ENCODE measurements around the gene CLDN4.
"Not testable (repeated sequence)": the region's sequence is repeated elsewhere in the genome, so short reads cannot be mapped to it uniquely, and the experiment has no call there.

DNA sequence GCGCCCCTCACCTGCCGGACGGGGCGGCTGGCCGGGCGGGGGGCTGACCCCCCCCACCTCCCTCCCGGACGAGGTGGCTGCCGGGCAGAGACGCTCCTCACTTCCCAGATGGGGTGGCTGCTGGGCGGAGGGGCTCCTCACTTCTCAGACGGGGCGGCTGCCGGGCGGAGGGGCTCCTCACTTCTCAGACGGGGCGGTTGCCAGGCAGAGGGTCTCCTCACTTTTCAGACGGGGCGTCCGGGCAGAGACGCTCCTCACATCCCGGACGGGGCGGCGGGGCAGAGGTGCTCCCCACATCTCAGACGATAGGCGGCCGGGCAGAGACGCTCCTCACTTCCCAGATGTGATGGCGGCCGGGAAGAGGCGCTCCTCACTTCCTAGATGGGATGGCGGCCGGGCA, 33.6 kb upstream of the CLDN4 start:
- TF ChIP-seq YY1 (IDR thresholded peaks at IDR 0.05; ENCODE audit: insufficient read depth, insufficient read length); ZNF274 (IDR thresholded peaks at IDR 0.05; ENCODE audit: low read depth, low read length); SUZ12 (IDR thresholded peaks at IDR 0.05; ENCODE audit: extremely low read depth, insufficient read depth, insufficient read length): not testable (repeated sequence)
